Effector CD8-positive, alpha-beta T cell (primary cell): ENCODE data around the gene CCDC188.
A peak's percentile ranks its signal among the peaks of the same experiment; 100 is the strongest.

Experiments used
- DNase-seq: peaks from one replicate; lab custom pipeline; 2025; lab: John Stamatoyannopoulos, UW

CCDC188 gene

DNA sequence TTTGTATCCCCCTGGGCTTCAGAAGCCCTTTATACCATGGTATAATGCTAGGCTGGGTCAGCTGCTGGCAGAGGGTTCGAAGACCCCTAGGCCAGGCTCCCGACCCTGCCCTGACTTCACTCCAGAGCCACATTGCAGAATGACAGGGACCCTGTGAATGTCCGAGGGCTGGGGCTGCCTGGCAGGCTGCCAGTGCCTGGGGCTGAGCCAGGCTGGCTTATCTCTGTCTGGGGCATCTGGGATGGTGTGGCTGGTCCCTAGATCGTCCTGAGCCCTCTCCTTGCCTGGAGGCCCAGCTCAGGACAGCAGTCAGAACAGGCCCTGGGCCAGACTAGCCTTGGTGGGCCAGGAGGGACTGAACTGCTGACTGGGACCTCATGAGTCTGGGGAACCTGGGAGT is 15.6 kb downstream of the CCDC188 start:
- no peak for DNase-seq

DNA sequence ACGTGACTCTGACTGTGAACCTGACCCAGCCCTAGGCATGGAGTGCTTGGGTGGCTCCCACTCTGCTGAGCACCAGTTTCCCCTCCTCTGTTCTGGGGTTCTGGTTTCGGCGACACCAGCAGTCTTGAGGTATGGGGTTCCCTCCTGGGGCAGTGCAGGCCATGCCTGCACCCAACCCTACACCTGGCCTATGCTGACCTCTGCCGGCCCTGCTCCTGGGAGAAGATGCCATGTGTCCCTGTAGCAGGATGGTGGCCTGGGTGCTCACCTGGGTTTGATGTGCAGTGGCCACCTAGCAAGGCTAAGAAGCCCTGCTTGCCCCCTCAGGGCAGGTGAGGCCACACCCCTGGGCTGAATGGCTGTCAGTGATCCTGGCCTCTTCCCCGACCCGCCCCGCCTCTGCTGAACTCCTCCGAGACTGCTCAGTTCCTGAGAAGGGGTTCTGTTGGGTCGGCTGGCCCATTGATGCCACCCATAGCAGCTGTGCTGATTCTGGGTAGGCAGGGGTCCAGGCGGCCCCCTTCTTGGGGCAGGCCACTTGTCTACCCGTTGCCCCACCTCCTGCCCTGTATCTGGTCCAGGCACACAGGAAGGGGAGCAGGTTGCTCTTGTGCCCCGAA is 16.8 kb downstream of the CCDC188 start:
- no peak for DNase-seq

DNA sequence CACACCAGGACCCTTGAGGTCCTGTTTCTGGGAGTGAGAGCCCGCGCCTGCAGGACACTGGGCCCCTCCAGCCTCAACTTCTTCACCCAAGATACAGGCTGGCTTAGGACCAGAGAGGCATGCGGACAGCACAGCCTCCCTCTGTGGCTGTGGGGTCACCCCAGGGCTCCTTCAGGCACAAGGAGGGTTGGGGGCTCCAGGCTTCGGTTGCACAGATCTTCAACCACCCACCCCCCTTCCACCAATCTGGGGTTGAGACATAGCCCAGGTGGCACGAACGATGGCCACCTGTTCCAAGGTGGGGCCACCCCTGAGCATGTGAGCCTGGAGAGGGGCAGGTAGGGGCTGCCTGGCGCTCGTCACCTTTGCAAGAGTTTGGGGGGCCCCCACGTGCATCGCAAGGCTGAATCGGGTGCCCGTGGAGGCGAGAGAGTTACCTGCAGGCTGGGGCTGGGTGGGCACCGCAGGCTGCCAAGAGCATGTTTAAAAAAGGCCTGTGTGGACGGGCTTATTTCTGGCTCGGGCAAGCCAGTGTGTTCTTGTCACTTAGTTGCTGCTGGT is 18.1 kb downstream of the CCDC188 start:
- DNase-seq = no peak

DNA sequence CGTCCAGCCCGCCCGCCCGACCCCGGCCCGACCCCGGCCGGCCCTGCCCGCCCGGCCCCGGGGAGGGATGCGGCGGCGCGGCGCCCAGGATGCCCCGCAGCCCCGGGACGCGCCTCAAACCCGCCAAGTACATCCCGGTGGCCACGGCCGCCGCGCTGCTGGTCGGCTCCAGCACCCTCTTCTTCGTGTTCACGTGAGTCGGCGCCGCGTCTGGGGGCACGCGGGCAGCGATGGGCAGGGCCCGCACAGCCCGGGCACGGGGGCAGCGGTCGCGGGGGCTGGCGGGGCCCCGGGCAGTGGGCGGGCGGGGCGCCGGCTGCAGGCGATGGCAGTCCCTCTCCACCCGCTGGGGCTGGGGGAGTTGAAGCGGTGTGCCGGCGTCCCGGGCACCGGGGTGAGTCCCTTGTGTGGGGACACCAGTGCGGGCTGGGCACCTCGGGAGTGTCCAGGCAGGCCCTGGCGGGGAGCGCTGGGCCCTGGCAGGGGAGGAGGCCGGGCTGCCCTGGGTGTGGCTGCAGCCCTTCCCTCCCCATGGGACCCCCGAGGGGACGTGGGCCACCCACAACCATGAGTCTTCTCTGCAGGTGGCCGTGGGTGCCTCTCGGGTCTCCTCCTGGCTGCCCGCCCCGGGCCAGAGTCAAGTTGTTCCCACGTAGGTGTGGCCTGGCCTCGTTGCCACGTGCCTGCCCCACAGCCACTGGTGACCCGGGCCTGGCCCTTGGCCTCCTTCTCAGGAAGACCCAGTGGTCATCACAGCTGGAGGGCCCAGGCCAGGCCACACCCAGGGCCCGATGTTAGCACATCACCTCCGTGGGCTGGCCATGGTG is 18.8 kb downstream of the CCDC188 start:
- no peak for DNase-seq

DNA sequence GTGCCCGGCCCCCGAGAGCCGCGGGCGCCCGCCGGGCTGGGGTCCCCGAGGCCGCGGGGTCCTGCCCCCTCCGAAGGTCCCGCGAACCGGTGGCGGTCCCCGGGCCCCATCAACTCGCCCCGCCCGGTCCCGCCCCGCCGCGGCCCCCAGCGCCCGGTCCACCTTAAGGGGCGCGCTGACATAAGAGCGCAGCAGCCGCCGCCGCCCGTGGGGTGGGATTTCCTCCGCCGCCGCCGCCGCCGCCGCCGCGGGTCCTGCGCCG is 19.3 kb downstream of the CCDC188 start, which contains the start of gene ZDHHC8:
Gene ZDHHC8 (plus strand): TSS at position 208 of the 262 bp plus-strand sequence. CDS start 144 bp downstream, outside the sequence.
- peak; percentile 34 for DNase-seq

DNA sequence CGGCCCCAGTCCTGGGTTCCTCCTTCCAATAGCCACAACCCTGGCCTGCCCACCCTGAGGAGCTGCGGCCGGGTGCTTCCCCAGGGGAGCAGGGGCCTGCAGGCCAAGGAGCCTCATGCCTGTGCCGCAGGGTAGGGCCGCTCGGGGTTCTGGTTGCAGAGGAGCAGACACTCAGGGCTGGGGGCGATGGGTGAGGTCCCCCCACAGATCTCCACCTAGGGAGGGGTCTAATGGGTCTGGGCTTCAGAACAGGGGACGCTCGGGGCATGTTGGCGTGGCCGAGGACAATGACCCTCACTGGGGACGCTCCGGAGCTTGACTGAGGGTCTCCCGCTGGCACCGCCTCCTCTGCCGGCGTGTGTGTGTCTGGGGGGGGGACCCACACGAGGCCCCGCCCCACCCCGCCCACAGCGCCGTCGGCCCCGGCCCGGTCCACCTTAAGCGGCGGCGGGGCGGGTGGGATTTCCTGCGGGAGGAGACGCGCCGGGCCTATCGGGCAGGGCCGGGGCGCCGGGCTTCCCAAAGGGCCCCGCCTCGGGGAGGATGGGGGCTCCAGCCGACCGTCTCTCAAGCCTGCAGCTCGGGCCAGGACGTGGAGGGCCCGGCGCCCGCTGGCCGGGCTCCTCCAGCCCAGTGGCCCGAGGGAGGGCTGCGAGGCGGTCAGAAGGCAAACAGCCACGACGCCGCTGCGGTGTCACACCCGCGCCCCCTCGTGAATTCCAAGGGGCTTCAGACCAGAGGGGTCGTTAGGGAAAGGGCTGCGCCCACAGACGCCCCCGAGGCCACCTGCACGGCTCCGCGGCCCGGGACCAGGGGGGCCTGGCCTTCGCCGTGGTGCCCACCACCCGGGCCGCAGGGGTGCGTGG is 19.9 kb downstream of the CCDC188 start:
- DNase-seq = peak; percentile 71

DNA sequence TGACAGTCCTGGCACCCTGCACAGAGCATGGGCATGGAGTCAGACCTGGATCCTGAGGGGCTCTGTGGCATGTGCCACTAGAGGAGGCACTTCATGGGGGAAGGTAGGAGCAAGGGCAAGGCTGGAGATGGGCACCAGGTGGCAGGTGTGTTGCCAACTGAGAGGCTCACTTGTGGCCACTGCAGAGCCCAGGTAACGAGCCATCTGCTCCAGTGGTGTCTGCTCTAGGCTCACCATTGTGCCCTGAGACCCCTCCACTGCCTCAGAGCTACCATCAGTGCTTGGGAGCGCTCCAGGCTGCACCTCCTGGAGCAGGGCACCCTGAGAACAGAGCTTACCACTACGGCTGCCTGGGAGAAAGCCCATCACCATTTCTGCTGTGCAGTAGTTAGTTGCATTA is 20.5 kb downstream of the CCDC188 start:
- DNase-seq = no peak

DNA sequence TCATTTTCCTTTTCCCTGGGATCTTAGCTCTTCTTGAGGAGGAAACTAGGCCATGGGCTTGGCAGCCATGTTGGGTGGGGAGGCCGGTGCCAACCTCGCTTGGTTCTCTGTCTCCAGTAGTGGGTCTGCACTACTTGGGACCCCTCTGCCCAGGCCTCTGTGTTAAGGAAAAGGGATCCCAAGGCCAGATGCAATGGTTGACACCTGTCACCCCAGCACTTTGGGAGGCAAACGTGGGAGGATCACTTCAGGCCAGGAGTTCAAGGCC is 21.2 kb downstream of the CCDC188 start:
- no peak for DNase-seq

DNA sequence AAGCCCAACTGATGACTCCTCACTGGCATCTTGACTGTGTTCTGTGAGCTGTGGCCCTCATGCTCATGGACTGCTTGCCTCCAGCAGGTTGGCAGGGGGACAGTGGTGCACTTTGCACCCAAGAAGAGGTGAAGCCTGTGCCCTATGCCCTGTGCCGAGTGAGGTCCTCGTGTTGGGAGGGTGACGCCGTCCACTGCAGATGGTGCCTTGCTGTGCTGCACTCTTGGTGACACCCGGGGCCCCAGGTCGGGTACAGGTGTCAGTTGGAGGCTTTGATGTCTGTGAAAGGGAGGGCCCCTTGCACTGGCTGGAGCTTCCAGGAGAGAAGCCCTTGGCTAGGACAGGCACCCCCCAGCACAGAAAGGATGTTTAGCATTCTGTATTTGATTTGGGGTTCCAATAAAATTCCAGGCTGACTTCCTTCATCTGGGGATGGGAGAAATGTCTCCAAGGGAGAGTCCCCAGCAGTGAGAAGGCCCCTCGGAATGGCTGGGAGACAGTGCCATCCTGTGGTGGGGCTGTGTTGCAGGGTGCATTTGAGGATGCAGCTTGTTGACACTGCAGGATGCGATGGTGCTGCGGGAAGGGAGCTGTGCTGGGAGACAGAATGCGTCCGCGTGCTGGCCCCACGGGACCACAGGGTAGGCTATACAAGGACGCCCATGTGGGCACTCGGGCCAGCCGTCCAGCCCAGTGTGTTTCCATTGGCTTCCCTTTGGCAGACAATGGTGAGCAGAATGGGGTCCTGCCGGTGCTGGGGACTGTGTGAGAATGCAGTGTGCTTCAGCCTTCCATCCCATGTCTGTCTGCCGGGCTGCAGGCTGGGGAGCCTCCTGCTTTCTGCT is 21.7 kb downstream of the CCDC188 start:
- peak; percentile 30 for DNase-seq

DNA sequence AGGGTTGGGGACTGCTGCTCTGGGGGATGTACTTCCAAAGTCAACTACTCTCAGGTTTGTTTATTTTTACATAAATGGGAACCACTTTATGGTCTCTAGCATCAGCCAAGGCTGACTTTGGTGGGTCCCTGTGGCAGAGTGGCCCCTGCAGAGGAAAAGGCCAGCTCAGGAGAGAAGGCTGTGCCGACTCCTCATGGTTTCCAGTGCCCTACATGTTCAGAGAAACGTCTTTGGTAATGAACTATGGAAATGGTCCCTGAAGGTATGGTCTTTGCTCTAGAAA is 22.3 kb downstream of the CCDC188 start:
- no peak for DNase-seq

DNA sequence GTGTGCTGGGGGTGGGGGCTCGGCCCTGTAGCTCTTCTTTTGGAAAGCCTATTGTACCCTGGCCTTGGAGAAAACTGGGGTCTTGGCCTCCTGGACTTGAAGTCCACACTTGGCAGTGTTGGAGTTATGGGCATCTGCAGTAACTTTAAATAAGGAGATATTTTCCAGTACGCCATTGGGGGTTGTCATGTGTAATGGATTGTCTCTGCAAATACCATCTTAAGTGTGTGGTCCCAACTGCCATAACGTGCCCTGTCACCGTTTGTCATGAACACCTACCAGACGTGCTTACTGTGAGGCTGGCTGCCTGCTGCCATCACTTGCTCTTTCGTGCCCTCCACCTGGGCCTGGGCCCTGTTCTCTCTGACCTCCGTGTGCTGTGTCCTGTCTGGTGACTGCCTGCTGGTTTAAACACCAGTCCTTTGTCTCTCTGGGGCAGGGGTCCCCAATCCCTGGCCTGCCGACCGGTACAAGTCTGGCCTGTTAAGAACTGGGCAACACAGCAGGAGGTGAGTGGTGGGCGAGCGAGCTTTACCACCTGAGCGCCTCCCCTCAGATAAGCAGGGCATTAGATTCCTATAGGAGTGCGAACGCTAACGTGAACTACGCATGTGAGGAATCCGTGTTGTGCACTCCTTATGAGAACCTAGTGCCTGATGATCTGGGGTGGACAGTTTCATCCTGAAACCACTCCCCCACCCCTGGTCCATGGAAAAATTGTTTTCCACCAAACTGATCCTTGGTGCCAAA is 22.8 kb downstream of the CCDC188 start:
- DNase-seq = no peak

DNA sequence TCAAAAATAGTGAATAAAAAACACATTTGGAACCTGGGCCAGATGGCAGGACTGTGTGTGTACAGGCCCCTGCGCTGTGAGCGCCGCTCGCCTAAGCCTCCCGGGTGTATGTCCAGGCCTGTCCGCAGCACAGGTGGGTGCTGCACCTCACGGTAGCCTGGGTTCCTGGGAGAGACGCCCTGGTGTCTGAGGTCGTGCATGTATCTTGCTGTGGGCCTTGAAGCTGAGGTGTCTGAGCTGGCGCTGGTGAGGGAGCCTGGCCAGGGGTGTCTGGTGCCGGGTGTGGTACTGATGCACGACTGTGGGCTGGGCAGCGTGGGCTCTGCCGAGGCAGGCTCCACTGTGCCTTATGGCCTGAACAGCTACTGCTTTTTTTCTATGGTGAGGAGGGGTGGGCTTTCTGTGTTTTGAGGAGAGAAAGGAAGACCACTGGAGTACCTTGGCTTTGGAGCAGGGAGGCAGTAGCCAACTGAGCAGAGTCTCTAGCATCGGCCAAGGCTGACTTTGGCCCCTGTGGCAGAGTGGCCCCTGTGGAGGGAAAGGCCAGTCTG is 23.5 kb downstream of the CCDC188 start:
- no peak for DNase-seq

DNA sequence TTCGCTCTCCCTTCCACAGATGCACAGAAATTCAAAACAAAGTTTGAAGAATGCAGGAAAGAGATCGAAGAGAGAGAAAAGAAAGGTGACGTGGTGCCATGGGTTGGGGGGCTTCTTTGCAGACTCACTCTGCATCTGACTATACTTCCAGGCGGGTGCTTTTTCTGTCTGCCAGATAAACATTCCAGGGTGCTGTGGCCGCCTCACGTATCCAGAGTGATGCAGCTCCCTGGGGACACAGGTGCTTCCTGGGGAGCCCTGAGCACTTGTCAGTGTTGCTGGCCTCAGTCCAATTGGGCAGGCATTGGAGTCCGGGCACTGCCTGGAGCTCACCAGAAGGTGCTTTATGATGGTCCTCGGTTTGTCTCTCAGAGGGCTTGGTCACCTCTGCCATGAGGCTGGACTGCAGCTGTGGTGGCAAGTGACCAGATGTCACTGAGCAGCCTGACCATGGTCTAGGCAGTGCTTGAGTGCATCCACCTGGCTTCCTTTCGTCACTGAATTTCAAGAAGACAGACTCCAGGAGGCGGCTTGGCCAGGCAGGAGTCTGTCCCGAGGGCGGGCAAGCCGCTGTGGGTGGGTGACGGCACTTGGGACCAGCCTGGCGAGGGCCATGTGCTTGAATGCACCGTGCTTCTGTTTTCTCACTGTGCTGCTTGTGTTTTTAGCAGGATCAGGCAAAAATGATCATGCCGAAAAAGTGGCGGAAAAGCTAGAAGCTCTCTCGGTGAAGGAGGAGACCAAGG is 24.4 kb downstream of the CCDC188 start:
- no peak for DNase-seq

DNA sequence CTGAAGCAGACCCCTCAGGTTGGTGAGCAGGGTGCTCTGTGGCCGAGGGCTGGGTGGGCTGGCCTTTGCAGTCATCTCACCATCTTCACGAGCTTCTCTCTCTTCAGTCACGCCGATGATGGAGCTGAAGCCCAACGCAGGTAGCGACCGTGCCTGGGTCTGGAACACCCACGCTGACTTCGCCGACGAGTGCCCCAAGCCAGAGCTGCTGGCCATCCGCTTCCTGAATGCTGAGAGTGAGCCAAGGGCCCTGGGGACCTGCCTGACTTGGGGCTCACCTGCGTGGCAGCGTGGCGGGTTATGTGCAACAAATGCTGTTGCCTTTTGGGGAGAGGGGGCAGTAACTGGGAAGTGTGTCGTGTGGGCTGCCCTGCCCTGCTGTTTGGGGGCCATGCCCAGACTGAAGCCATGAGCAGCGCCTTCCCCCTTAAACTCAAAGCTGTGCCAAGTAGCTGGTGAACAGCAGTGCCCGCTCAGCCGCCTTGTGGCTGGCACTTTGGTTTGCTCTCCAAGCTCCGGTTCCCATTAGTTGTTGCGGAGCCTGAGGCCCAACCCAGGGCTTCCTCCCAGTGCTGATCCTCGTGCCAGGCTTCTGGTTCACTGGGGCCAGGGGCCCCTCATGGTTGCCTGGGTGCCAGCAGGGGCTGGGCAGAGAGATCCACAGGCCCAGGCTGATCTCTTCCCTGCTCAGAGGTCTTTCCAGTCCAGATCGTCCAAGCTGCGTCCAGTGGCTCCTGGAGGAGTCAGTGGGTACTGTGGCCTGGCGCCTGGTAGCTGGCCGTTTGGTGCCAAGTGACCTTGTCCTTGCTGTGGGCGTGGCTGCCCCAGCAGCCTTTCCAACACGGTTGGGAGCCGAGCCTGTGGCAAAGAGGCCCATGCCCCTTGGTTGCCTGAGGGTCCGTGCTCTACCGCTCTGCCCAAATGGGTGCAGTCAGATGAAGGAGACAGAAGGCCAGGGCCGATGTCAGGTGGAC is 25.4 kb downstream of the CCDC188 start:
- DNase-seq = no peak

DNA sequence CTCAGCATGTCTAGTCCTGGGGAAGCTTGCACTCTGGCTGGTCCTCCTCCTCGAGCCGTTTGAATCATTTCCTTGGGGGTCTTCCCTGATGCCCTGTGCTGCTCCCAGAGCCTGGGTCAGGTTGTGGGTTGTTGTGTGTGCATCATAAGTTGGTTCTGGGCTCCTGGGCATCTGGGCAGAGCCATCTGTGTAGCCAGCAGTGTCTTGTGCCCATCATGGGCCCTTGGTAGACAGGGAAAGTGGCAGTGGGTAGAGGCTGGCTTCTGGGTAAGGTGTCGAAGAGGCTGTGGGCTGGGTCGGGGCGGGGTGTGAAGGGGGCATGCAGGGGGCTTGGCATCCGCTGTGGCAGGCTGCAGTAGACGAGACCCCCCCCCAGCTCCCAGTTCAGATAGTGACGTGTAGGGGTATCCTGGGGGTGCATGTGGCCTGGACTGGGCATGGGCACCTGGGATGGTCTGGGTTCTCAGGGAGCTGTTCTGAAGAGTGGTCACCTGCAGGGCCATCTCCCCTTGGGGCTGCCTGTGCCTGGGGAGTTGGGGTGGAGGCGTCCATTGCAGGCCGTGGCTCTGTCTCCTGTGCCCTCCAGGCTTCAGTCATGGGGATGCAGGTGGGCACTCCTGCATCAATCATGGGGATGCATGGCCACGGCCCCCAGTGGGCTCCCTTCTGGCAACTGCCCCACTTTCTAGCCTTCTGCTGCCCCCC is 26.6 kb downstream of the CCDC188 start:
- no peak for DNase-seq

DNA sequence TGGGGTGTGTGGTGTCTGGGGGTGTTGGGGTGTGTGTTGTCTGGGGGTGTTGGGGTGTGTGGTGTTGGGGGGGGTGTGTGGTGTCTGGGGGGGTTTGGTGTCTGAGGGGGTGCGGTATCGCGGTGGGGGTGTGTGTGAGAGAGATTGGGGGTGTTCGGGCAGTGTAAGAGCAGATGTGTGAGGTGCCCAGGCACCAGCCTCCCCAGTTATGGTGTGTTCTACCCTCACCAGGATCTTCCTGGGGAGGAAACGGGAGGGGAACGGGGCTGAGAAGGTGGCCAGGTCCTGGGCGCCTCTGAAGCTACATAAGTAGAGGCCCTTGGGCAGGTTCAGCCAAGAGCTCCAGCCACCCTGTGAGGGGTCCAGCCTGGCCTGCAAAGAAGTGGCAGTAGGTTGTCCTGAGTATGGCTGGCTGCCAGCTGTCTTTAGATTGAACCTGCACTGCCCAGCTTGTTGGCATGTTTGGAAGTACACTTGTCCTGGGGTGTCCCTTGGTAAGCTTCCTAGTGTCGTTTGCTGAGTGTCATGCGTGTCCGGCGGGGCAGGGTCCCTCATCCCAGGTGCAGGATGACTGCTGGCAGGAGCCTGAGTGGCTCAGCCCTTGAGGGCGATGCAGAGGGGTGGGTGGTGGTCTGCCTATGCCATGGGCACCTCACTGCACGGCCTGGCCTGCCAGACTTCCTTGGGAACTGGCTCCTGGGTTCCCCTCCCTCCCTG is 27.3 kb downstream of the CCDC188 start:
- DNase-seq = no peak

DNA sequence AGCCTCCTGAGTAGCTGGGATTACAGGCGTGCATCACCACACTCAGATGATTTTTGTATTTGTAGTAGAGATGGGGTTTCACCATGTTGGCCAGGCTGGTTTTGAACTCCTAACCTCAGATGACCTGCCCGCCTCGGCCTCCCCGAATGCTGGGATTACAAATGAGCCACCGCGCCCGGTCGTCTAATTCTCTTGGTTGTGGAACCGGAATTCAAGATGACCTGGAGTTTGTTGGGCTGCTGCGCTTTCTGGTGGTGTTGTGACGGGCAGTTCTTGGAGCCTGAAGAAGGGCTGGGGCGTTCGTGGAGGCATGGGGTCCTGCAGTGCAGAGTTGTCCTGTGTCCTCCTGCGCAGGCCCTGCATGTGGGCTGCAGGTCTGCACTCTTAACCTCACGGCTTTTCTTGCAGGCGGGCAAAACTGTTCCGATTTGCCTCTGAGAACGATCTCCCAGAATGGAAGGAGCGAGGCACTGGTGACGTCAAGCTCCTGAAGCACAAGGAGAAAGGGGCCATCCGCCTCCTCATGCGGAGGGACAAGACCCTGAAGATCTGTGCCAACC is 28.9 kb downstream of the CCDC188 start:
- no peak for DNase-seq
